Ramos (cell line): Measurements from ENCODE around the gene TLK2.

ENCODE experiments used
- in situ Hi-C: fragments of 300-500 bp; cut with MboI; formaldehyde crosslinking; loops from one replicate; pipeline ENCODE4 v1.14.3; 2022; ENCODE audit warnings: low sequenced_read_pairs; ENCODE audit not compliant: unreplicated experiment

Gene TLK2

GRCh38 chr17:62625184-62625869 is 146.7 kb downstream of the TLK2 start:
- in situ Hi-C loops = no loop called here

- in situ Hi-C loops = no loop called here
Measured at GRCh38 chr17:62625870-62626200, 147.2 kb downstream of the TLK2 start.

- in situ Hi-C loops = no loop called here
Measured at GRCh38 chr17:62626719-62627218, 148.1 kb downstream of the TLK2 start.

DNA sequence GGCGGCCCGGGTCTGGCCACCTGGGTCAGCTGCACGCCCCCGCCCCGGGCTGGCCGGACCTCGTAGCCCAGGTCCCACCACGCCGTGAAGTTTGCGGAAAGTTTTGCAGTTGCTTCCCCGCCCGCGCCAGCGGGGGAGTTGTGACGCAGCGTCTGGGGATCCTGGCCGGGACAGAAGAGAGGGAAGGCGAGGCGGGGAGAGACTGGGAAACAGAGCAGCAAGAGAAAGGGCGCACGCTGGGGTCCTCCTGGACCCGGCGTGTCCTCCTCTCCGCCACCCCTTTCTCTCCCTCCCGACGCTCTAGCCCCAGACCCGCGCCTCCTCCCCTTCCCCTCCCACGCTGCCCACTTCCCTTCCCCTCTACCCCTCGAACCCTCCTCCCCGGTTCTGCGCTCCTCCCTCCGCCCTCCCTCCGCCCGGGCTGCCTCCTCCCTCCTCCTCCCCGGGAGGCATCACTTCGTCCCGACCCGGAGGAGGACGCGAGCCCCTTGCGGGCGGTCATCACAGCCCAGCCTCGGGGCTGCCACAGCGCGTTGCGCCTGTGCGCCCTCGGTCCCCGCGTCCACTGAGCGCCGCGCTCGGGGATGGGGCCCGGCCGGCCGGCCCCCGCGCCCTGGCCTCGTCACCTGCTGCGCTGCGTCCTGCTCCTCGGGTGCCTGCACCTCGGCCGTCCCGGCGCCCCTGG is 148.7 kb downstream of the TLK2 start, which contains the start of gene MRC2:
Gene MRC2 (plus strand): TSS at position 452 of the 685 bp plus-strand sequence. CDS start 133 bp downstream, at position 585.
- in situ Hi-C loops = no loop called here

GRCh38 chr17:62627904-62628633 is 149.4 kb downstream of the TLK2 start:
- in situ Hi-C loops = no loop called here

- in situ Hi-C loops = no loop called here
Measured at GRCh38 chr17:62628831-62629555, 150.4 kb downstream of the TLK2 start.

GRCh38 chr17:62629556-62630364 is 151.1 kb downstream of the TLK2 start:
- in situ Hi-C loops = no loop called here

GRCh38 chr17:62630365-62631085 is 151.9 kb downstream of the TLK2 start:
- in situ Hi-C loops = no loop called here

GRCh38 chr17:62631086-62631935 is 152.7 kb downstream of the TLK2 start:
- in situ Hi-C loops = no loop called here

DNA sequence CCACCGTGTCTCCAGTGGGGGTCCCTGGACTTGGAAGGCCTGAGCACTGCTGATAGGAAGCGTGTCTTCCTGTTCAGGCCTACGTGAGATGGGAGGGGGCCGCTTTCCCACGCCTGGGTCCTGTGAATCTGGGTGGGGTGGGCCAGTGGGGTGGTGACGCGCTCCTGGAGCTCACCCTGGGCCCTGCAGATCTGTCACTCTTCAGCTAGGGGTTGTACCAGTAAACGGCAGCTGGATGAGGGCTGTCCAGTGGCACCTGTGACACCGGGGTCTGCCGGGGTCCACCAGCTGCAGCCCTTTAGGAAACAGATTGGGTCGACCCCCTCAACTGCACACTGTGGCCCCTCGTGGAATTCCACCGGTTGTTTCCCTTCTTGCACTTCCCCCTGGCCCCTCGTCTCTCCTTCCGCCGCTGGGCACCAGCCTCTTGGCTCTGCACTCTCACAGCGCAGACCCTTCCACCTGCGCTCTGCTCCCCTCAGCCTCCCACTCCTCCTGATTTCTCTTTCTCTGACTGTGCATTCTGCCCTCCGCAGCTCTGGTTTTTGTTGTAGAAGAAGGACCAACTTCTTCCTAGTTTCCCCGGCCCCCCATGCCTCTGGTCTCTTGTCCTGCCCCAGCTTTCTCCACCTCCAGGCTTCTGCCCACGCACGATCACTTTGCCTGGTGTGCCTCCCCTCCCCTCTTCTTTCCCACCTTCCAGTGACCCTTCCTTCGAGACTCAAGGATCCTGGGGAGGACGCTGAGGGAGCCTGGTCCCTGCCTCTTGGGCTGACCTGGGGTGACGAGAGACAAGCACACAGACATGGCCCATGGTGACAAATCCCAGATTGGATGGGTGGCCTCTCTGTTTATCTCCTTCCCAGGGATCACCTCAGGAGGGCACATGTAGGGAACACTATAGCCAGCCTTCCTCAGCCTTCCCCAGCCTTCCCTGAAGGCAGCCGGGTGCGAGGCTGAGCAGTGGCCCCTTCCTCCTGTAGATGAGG is 153.6 kb downstream of the TLK2 start:
- in situ Hi-C loops = no loop called here

DNA sequence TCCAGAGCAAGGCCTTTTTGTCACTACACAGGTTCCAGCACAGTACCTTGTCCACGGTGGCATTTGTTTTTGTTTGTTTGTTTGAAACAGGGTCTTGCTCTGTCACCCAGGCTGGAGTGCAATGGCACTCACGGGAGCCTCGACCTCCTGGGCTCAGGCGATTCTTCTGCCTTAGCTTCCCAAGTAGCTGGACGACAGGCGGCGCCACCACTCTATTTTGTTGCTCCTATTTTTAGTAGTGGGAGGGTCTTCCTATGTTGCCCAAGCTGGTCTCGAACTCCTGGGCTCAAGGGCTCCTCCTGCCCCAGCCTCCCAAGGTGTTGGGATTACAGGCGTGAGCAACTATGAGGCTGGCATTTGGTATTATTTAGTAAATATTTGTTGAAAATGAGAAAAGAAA is 159.2 kb downstream of the TLK2 start:
- in situ Hi-C loops = no loop called here

DNA sequence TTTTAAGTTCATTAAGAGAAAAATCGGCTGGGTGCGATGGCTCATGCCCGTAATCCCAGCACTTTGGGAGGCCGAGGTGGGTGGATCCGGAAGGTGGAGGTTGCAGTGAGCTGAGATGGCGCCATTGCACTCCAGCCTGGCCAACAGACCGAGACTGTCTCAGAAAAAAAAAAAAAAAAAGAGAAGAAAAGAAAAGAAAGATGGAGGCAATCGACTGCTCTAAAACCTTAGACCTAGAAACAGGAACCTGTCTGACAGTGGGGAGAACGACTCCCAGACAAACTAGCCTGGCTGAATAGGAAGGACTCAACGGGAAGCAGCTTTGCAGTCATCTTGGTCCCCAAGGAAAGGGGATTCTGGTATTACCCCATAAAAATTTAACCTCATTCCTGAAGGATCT is 162.5 kb downstream of the TLK2 start:
- in situ Hi-C loops = no loop called here

GRCh38 chr17:62641951-62642350 is 163.3 kb downstream of the TLK2 start:
- in situ Hi-C loops = no loop called here

GRCh38 chr17:62643496-62643895 is 164.9 kb downstream of the TLK2 start:
- in situ Hi-C loops = no loop called here

DNA sequence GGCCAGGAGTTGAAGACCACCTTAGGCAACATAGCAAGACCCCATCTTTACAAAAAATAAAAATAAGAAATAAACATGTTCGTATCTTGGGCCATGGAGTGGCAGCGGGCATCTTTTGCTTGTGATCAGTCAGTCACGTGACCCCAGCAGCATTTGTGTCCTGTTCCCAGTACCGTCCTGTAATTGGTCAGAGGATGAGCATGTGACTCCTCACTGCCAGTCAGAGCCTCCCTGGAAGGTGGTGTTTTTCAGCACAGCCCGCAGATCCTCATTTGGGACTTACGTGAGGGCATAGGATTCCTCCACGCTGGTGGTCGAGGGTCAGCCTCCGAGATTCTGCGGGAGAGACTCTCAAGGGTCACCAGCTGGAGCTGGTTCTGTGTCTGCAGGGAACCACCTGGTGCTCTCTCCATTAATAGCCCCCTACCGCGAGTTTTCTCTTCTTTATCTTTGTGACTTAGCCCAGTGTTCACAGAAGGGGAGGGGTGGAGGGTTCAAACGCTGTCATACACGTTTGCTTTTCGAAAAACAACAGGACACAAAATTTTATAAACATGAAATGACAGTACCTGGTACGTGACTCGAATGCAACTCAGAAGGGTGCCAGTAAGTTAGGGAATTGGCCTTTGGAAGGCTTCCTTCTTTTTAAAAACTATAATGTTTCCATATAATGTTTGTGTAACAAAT is 166.0 kb downstream of the TLK2 start:
- in situ Hi-C loops = no loop called here

GRCh38 chr17:62648251-62648955 is 169.8 kb downstream of the TLK2 start:
- in situ Hi-C loops = no loop called here
